Right lobe of liver (tissue), 4 donors: ENCODE results near the gene RARB.

Experiments used
- POLR2A ChIP-seq: fragments of 450-650 bp; IDR thresholded peaks from one replicate; pipeline ENCODE4 v1.6.1; 2017; ENCODE audit warnings: antibody characterized with exemption, mild to moderate bottlenecking
- TF ChIP-seq, protein P1 (sequence below), 4 donors: fragments of 200-600 bp in 3 of 4; fragments of 450-650 bp in 1 of 4; IDR thresholded peaks; one replicate each; pipeline versions ENCODE4 v1.5.1 to v1.8.0; 2016 to 2022; ENCODE audit warnings: antibody characterized with exemption in 4 of 4, mild to moderate bottlenecking in 2 of 4
- donor health status: DM: no; HTN: no; CAD: no.
- donor health status: DM: no; HTN: no; CAD: no.
- donor health status: DM: no; HTN: yes; CAD: no.

DNA sequence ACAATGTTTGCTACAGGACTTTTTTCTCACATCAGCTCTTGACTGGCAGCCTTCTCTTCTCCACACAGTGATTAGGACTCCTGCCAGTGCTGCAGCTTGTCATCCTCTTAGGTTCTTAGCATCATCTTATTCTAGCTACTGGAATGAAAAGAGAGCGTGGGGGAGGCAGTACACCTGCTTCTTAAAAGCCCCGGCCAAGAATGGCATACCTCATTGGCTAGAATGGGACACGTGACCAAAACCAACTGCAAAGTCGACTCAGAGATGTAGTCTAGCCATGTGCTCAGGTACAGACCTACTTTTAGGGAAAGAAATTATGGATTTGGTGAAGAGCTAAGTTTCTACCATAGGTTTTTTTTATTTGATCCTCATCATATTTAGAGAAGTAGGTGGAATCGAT lies 44.1 kb downstream of the RARB start:
- TF ChIP-seq, protein P1, sequence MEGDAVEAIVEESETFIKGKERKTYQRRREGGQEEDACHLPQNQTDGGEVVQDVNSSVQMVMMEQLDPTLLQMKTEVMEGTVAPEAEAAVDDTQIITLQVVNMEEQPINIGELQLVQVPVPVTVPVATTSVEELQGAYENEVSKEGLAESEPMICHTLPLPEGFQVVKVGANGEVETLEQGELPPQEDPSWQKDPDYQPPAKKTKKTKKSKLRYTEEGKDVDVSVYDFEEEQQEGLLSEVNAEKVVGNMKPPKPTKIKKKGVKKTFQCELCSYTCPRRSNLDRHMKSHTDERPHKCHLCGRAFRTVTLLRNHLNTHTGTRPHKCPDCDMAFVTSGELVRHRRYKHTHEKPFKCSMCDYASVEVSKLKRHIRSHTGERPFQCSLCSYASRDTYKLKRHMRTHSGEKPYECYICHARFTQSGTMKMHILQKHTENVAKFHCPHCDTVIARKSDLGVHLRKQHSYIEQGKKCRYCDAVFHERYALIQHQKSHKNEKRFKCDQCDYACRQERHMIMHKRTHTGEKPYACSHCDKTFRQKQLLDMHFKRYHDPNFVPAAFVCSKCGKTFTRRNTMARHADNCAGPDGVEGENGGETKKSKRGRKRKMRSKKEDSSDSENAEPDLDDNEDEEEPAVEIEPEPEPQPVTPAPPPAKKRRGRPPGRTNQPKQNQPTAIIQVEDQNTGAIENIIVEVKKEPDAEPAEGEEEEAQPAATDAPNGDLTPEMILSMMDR (IDR thresholded peaks at IDR 0.05) = no peak
- TF ChIP-seq POLR2A = no peak
